Lower leg skin (tissue), 4 donors: ENCODE measurements around the gene SAMD13. TPM values are rescaled to one million over a fixed set of nuclear protein-coding genes. Genes with fewer than 3 reads are reported as not detected.

Experiments
- DNase-seq, 2 donors: peaks; one replicate each; pipeline ENCODE4 v3.0.0-alpha.2; 2019; ENCODE audit warnings: low spot score in 2 of 2
- H3K4me3 ChIP-seq: fragments of 200-600 bp; sonication (generic); 2 replicates; pipeline ENCODE4 v1.5.1; 2017; ENCODE audit warnings: mild to moderate bottlenecking, low read depth; ENCODE audit not compliant: poor library complexity, severe bottlenecking
- CTCF ChIP-seq, 3 donors: fragments of 450-650 bp; IDR thresholded peaks; one replicate each; pipeline ENCODE4 v1.5.1; 2016; ENCODE audit warnings: antibody characterized with exemption in 3 of 3, mild to moderate bottlenecking in 3 of 3, moderate library complexity in 2 of 3
- POLR2A ChIP-seq, 2 donors: fragments of 450-650 bp; IDR thresholded peaks; one replicate each; pipeline ENCODE4 v1.6.1; 2016 to 2017; ENCODE audit warnings: antibody characterized with exemption in 2 of 2, mild to moderate bottlenecking in 1 of 2, moderate library complexity in 1 of 2
- WGBS, 2 donors: methylation state at CpG; one replicate each; pipeline ENCODE4 v1.1.5; 2018; 5-methylcytosine and 5-hydroxymethylcytosine counted together
- intact Hi-C: fragments of 100-400 bp; cut with DNase I; formaldehyde crosslinking; loops from one replicate; pipeline ENCODE4 v1.15.0; 2023; ENCODE audit warnings: low total_unique reads
- total RNA-seq, 4 donors: library from RNA; depleted of rRNA; stranded (reverse); fragments of >200 nt; gene quantifications; one replicate each; pipeline ENCODE4 v1.1.0, GENCODE V29; 2016

Gene SAMD13
- total RNA-seq, 4 donors from 2014 or later: 0.88 to 1.1 TPM; not detected in 2

- intact Hi-C loops: no loop called here
- no peak for DNase-seq
- no peak for TF ChIP-seq POLR2A (IDR thresholded peaks at IDR 0.05)
- TF ChIP-seq CTCF (IDR thresholded peaks at IDR 0.05): no peak
- no peak overlapping the region for H3K4me3 ChIP-seq
- WGBS, 2 donors: 88 to 89% methylated on average over 2 of the region's 2 CpGs
Measured at GRCh38 chr1:84289169-84289785, 12.2 kb upstream of the SAMD13 start.

DNA sequence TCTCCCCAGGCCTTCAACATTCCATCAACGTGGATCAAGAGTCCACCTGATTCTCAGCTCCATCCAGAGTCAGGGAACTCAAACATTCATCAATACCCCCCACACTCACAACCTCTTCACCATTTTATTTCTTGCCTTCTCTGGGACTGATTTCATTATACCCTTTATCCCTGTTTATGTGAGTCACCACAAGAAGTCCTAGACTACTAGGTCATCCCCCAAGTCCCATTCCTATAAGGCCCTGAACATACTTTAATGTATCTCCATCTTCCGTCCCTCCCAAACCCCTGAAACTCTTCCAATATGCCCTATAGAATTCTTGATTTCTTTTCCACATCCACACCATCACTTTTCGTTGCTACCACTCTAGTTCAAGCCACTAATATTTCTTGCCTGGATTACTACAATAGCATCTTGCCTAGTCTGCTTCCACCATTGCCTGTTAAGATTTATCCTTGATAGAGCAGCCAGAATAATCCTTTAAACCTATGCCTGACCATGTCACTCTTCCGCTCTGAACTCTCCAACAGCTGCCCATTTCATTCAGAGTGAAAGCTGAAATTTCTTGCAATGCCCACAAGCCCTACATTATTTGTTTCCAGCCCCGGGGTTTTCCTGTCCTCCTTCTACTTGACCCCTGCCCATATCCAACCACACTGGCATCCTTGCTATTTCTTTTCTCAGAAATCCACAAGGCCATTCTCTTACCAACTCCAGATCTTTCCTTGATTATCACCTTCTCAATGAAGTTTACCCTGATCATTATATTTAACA lies 9.4 kb upstream of the SAMD13 start:
- DNase-seq: no peak
- no peak overlapping the region for H3K4me3 ChIP-seq
- 89 to 93% methylated on average over 5 of the region's 5 CpGs for WGBS, 2 donors
- TF ChIP-seq POLR2A (IDR thresholded peaks at IDR 0.05) (no peak), CTCF (IDR thresholded peaks at IDR 0.05) (no peak)
- intact Hi-C loops: no loop called here

GRCh38 chr1:84293766-84294165 lies 7.7 kb upstream of the SAMD13 start:
- no peak overlapping the region for H3K4me3 ChIP-seq
- WGBS, 2 donors: 87 to 90% methylated on average over 2 of the region's 2 CpGs
- no peak for TF ChIP-seq POLR2A (IDR thresholded peaks at IDR 0.05)
- no peak for TF ChIP-seq CTCF (IDR thresholded peaks at IDR 0.05)
- intact Hi-C loops: no loop called here
- DNase-seq: no peak

DNA sequence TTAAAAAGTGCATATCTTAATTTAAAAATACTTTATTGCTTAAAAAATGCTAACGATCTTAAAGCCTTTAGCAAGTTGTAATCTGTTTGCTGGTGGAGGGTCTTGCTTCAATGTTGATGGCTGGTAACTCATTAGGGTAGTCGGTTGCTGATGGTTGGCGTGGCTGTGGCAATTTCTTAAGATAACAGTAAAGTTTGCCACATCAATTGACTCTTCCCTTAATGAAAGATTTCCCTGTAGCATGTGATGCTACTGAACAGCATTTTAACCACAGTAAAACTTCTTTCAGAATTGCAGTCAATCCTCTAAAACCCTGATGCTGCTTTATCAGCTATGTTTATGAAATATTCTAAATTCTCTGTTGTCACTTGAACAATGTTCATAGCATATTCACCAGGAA lies 6.8 kb upstream of the SAMD13 start:
- WGBS, 2 donors: 94 to 96% methylated on average over 3 of the region's 3 CpGs
- no peak for DNase-seq
- H3K4me3 ChIP-seq: no peak overlapping the region
- intact Hi-C loops: no loop called here
- no peak for TF ChIP-seq POLR2A (IDR thresholded peaks at IDR 0.05)
- no peak for TF ChIP-seq CTCF (IDR thresholded peaks at IDR 0.05)

- DNase-seq: no peak
- TF ChIP-seq POLR2A (IDR thresholded peaks at IDR 0.05): no peak
- no peak for TF ChIP-seq CTCF (IDR thresholded peaks at IDR 0.05)
- no peak overlapping the region for H3K4me3 ChIP-seq
- WGBS, 2 donors: 61 to 65% methylated on average over 10 of the region's 10 CpGs
- intact Hi-C loops: no loop called here
Measured at GRCh38 chr1:84297546-84298244, 3.8 kb upstream of the SAMD13 start.
